Esophagus squamous epithelium (tissue), 4 donors: ENCODE measurements around the gene ELP4.

ENCODE experiments used
- POLR2A ChIP-seq, 4 donors: fragments of 450-650 bp; IDR thresholded peaks; one replicate each; pipeline ENCODE4 v1.6.1; 2017; ENCODE audit warnings: antibody characterized with exemption in 4 of 4, mild to moderate bottlenecking in 4 of 4, moderate library complexity in 3 of 4
- TF ChIP-seq, protein P1 (sequence below), 6 experiments: fragments of 450-650 bp in 4 of 6; fragments of 200-600 bp in 2 of 6; sonication (generic) in 2 of 6; IDR thresholded peaks; one replicate each; pipeline ENCODE4 v1.5.1; 2016 to 2019; ENCODE audit warnings: antibody characterized with exemption in 6 of 6, mild to moderate bottlenecking in 4 of 6, moderate library complexity in 4 of 6

DNA sequence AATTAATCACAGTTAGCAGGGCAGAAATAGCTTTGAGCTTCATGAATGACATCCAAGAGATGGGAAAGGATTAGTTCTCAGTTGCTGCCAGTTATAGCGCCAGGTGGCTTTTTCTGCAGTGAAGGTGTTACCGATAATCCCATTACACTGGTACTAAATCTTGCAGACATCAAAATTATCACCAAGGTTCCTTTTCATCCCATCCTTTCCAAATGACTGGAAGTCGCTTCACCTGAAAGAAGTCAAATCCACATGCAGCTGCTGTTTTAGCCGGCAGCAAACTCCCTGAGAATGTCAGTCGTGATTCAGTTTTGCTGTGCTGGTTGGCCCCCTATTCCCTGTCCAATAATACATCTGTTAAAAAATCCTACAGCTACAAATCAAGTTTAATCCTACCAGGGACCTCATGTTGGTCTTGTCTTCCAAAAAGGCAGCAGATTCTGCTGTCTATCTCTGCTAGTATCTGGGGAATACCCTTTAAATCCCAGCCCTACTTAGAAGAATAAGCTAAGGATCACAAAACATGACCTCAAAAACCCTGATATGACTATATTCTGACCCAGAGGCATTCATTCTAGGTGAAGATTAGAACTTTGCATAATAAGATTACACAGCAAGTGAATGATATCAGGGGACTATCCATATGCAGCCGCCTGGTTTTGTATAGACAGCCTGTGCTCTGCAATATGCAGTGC lies 31.9 kb upstream of the ELP4 start:
- TF ChIP-seq, protein P1, sequence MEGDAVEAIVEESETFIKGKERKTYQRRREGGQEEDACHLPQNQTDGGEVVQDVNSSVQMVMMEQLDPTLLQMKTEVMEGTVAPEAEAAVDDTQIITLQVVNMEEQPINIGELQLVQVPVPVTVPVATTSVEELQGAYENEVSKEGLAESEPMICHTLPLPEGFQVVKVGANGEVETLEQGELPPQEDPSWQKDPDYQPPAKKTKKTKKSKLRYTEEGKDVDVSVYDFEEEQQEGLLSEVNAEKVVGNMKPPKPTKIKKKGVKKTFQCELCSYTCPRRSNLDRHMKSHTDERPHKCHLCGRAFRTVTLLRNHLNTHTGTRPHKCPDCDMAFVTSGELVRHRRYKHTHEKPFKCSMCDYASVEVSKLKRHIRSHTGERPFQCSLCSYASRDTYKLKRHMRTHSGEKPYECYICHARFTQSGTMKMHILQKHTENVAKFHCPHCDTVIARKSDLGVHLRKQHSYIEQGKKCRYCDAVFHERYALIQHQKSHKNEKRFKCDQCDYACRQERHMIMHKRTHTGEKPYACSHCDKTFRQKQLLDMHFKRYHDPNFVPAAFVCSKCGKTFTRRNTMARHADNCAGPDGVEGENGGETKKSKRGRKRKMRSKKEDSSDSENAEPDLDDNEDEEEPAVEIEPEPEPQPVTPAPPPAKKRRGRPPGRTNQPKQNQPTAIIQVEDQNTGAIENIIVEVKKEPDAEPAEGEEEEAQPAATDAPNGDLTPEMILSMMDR (IDR thresholded peaks at IDR 0.05): no peak
- no peak for TF ChIP-seq POLR2A (IDR thresholded peaks at IDR 0.05)
